ENCODE data around the gene WDR45B. TPM values are rescaled to one million over a fixed set of nuclear protein-coding genes. Genes with fewer than 3 reads are reported as not detected.

The WDR45B gene
- total RNA-seq, 1 donor from 2014 or later: 26.6 TPM

- ATAC-seq (no peak), DNase-seq (ENCODE audit: low spot score) (no peak)
Measured at GRCh38 chr17:82678265-82678891, 30.1 kb upstream of the WDR45B start.

DNA sequence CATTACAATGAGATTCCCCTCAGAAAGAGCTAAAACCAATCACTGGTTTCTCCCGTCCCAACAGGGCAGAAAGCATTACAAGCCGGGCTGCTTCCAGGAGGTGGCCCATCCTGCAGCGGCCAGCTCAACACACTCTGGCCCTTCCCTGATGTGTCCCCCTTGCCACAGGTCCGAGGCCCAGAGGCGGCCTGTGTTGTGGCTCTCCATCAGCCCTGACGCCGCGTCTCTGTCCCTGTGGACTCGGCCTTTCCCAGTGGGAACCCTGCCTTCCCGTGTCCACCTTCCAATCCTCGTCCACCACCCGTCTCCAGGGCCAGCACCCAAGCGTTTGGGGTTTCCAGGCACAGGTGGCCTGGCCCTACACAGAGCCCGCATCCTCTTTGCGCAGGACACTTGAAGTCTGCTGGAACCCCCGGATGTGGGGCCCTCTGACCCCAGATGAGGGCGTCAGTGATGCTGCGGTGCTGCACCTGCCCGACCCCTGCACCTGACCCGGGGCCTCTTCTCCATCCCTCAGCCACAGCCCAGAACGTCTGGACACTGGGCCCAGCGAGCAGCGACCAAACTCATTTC is 29.2 kb upstream of the WDR45B start:
- no peak for DNase-seq (ENCODE audit: low spot score)
- ATAC-seq: no peak

DNA sequence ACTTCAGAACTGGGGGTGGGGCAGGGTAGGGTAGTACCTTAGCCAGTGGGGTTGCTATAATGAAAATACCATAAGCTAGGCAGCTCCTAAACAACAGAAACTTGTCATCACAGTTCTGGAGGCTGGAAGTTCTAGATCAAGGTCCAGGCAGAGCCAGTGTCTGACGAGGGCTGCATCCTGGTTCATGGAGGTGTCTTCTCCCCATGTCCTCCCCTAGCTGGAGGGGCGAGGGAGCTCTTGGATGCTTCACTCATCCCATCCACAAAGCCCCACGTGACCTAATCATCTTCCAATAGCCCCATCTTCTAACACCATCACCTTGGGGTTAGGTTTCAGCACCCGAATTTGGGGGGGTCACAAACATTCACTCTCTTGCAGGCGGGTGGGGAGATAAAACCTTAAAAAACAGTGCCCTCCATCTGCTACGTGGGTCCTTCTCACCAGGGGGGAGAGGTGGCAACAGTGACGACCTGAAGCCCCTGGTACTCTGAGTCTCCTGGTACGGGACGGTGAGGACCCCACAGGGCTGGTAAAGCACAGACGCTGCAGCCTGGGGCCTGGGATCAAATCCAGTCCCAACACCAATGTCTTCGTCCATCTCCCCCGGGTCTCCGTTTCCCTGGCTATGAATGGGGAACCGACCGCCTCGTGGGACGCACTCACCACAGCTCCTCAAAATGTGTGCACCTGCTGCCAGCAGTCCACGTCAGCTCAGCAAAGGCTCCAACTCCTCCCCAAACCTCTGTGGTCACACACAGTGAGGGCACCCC is 27.4 kb upstream of the WDR45B start:
- ATAC-seq (peak; percentile 34), DNase-seq (ENCODE audit: low spot score) (no peak)

DNA sequence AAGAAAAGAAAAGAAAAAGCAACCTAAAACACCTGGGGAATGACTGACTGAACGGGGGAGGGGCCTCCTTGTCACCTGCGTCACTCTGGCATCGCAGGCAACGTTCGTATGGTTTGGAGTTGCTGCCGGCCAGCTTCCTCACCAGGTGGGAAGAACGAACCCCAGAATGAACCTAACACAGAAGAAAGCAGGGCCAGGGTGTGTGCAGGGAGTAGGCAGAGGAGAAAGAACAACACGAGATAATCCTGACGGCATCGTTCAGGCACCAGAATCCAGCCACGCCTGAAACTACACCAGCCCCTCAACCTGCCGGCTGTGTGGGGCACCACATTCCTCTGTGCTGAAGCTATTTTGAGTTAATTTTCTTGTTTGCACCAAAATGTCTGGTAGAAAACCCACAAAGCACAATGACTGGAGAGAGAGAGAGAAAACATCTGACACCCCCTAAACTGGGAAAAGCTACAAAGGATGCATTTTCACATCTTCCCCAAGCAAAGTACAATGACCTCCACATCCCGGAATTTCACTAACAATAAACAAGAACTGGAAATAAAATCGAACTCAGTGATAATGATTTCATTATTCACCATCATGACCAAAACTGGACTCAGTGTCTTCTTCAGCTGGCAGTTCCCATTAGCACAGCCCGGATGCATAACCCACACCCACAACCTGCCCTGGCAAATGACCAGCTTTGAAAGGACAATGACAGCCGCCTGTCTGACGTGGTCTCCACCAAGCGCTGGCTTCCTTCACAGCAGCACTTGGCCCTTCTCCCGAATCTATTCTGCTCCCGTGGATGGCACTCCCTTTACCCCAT is 26.6 kb upstream of the WDR45B start:
- DNase-seq (ENCODE audit: low spot score) (no peak), ATAC-seq (peak; percentile 39)

- ATAC-seq (no peak), DNase-seq (ENCODE audit: low spot score) (no peak)
Measured at GRCh38 chr17:82670661-82671450, 22.6 kb upstream of the WDR45B start.

GRCh38 chr17:82668631-82669099 is 20.4 kb upstream of the WDR45B start:
- peak; percentile 98 for ATAC-seq
- peak; percentile 77 for DNase-seq (ENCODE audit: low spot score)

DNA sequence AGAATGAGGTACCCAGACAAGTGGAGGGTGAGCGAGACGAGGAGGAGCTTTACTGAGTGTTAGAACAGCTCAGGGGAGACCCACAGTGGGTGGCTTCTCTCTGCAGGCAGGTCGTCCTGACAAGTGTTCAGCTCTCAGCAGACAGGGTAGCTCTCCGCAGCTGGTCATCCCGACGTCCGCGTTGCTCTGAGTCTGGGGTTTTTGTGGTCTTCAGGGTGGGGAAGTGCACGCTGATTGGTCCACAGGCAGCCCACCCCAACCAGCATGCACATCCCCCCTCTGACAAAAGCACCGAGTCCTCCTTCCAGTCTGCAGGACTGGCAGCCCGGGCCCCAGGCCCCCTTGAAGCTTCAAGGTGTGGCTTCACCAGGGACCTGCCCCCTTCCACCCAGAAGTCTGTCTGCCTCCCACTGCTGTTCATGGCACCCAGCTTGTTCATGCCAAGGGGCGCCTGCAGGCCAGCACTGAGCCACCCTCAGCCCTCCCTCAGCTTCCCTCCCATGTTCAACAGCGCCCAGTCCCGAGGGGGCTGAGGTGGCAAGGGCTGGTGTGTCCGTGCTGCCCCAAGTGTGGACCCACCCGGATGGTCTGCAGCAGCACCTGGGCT is 19.9 kb upstream of the WDR45B start:
- no peak for DNase-seq (ENCODE audit: low spot score)
- no peak for ATAC-seq

DNA sequence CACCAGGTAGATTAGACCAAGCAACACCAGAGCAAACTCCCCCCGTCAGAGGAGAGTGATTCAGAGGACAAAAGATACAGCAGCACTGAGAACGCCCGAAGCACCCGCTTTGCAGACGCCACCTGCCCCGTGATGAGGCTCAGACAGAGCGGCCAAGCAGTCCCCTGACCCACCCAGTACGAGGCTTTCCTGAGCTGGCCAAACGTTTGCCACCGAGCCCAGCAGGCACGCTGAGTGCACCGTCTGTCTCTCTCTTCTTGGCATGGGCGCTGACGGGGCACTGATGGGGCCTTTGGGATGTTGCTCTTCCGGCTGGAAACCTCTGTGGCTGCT is 19.4 kb upstream of the WDR45B start:
- ATAC-seq: no peak
- DNase-seq (ENCODE audit: low spot score): no peak

DNA sequence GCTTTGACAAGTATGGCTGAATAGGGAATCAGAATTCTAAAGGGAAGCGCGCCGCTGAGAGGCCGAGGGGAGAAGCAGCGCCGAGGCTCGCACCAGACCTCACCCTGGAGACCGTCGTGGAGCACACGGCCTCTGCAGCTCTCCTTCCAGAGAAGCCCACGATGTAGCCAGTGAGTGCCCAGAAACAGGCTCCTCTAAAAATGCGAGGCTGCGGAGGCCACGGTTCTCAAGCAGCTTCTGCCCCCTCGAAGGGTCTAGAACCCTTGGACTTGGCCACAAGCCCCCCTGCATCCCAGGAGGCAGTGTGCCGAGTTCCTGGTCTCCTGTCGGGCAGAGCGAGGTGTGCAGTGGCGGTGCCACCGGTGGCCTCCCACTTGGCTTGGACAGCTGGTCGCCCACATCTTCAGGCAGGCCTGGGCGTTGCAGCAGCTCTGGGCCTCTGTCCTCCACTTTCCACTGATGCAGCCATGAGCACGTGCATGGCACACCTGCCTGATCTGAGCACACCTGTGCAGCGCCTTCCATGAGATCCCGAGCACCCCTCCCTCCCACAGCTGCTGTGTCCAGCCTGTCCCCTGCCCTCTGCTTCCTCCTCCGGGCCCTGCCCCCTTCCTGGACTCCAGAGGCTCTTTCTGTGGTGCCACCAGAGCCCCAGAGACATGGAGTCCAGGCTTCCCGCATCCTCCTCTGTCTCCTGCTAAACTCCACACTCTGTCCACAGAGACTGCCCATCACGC is 18.9 kb upstream of the WDR45B start:
- no peak for ATAC-seq

GRCh38 chr17:82665891-82666290 is 17.6 kb upstream of the WDR45B start:
- DNase-seq (ENCODE audit: low spot score): no peak
- no peak for ATAC-seq

More for the DNA sequence above, 18.9 kb upstream of the WDR45B start:
- no peak for DNase-seq (ENCODE audit: low spot score)

- no peak for ATAC-seq
- no peak for DNase-seq (ENCODE audit: low spot score)
Measured at GRCh38 chr17:82665217-82665616, 17.0 kb upstream of the WDR45B start.

- ATAC-seq: no peak
- DNase-seq (ENCODE audit: low spot score): no peak
Measured at GRCh38 chr17:82664701-82665182, 16.5 kb upstream of the WDR45B start.

GRCh38 chr17:82664276-82664575 is 16.0 kb upstream of the WDR45B start:
- DNase-seq (ENCODE audit: low spot score) (no peak), ATAC-seq (no peak)

DNA sequence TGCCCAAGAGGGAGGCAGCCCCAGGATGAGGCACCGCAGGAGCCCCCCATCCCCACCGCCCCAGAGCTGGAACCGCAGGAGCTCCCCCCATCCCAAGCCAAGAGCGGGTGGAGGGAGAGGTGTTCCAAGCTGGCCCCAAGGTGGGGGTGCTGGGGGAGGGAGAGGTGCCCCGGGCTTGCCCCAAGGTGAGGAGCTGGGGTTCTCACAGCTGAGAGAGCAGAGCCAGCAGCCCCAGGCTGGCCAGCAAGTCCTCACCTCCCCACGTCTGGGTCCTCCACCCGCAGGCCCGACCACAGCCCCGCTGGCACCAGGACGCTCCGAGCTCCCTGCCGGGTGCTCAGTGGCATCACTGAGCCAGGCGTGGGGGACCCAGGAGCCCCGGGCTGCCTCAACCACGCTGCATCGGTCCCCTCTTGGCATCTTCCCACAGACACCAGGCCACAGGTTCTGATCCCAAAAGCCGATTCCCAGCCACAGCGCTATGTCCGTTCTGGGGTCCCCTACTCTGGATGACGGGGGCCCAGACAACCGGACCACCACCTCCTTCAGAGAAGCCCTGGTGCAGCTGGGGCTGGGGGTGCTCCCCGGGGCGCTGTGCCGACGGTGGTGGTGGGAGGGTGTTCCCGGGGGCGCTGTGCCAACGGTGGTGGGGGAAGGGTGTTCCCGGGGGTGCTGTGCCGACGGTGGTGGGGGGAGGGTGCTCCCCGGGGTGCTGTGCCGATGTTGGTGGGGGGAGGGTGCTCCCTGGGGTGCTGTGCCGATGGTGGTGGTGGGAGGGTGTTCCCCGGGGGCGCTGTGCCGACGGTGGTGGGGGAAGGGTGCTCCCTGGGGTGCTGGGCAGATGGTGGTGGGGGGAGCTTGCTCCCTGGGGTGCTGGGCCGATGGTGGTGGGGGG is 15.4 kb upstream of the WDR45B start:
- DNase-seq (ENCODE audit: low spot score) (no peak), ATAC-seq (no peak)

DNA sequence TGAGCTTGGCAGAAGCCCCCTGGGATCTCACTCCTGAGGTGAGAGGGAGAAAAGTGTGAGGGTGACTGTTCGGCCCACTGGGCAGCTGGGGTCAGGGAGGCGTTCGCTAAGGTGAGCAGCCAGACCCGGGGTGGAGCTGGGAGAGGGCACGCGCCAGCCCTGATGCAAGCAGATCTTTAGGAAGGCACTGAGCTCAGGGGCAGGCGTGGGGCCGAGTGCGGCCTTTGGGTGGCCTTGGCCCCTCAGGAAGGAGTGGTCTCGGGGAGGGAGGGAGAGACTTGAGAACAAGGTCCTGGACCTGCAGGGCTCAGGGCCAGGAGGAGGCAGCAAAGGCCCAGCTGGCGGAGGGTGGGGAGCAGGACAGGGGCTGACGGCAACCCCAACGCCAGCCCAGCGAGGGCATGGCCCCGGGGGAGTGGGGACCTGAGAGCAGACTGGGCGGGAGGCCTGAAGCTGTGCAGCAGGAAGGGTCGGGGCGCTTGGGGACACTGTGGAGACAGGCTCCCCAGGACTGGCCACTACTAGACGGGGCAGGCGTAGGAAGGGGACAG is 14.5 kb upstream of the WDR45B start:
- DNase-seq (ENCODE audit: low spot score): no peak
- ATAC-seq: no peak

GRCh38 chr17:82661717-82662683 is 13.8 kb upstream of the WDR45B start:
- ATAC-seq (no peak), DNase-seq (ENCODE audit: low spot score) (no peak)

- DNase-seq (ENCODE audit: low spot score) (no peak), ATAC-seq (no peak)
Measured at GRCh38 chr17:82659886-82660285, 11.6 kb upstream of the WDR45B start.
